Liver (tissue), 3 donors: ENCODE data around the gene DDX50.
A peak's percentile ranks its signal among the peaks of the same experiment; 100 is the strongest.

Source experiments
- EGR1 ChIP-seq, 2 donors: IDR thresholded peaks; 2 replicates each; pipeline ENCODE4 v1.6.1; 2016 to 2018; ENCODE audit warnings: antibody characterized with exemption in 2 of 2, low read depth in 2 of 2
- GABPA ChIP-seq, 2 donors: IDR thresholded peaks in 1 of 2; conservative IDR thresholded peaks in 1 of 2; 2 replicates each; pipeline ENCODE4 v1.6.1; 2016; ENCODE audit warnings: antibody characterized with exemption in 2 of 2, mild to moderate bottlenecking in 1 of 2, moderate library complexity in 1 of 2
- HNF4A ChIP-seq, 2 donors: conservative IDR thresholded peaks; 2 replicates each; pipeline ENCODE4 v1.6.1; 2016; ENCODE audit warnings: antibody characterized with exemption in 2 of 2, mild to moderate bottlenecking in 2 of 2
- JUND ChIP-seq, 2 donors: IDR thresholded peaks; 2 replicates each; pipeline ENCODE4 v1.6.1; 2016; ENCODE audit warnings: antibody characterized with exemption in 2 of 2
- RAD21 ChIP-seq, 2 donors: IDR thresholded peaks; 2 replicates each; pipeline ENCODE4 v1.6.1; 2016; ENCODE audit warnings: antibody characterized with exemption in 2 of 2, mild to moderate bottlenecking in 2 of 2
- RXRA ChIP-seq, 2 donors: IDR thresholded peaks; 2 replicates each; pipeline ENCODE4 v1.6.1; 2017 to 2018; ENCODE audit warnings: antibody characterized with exemption in 2 of 2, mild to moderate bottlenecking in 1 of 2
- SP1 ChIP-seq: IDR thresholded peaks from 2 replicates; pipeline ENCODE4 v1.6.1; 2018; ENCODE audit warnings: antibody characterized with exemption, mild to moderate bottlenecking
- TAF1 ChIP-seq: conservative IDR thresholded peaks from 2 replicates; pipeline ENCODE4 v1.6.1; 2016; ENCODE audit warnings: antibody characterized with exemption, mild to moderate bottlenecking
- TF ChIP-seq, protein P1 (sequence below): fragments of 150-350 bp; IDR thresholded peaks from 2 replicates; pipeline ENCODE4 v1.5.1; 2017; ENCODE audit warnings: improper control_type of control experiment, low read depth, low read length; ENCODE audit not compliant: missing input control
- TF ChIP-seq, protein P2 (sequence below): IDR thresholded peaks from 2 replicates; pipeline ENCODE4 v1.6.1; 2016; ENCODE audit warnings: antibody characterized with exemption
- TF ChIP-seq, protein P3 (sequence below): IDR thresholded peaks from 2 replicates; pipeline ENCODE4 v1.6.1; 2016; ENCODE audit warnings: antibody characterized with exemption
- TF ChIP-seq, protein P4 (sequence below): IDR thresholded peaks from 2 replicates; pipeline ENCODE4 v1.6.1; 2016; ENCODE audit warnings: antibody characterized with exemption, mild to moderate bottlenecking
- TF ChIP-seq, protein P5 (sequence below): IDR thresholded peaks from 2 replicates; pipeline ENCODE4 v1.6.1; 2016; ENCODE audit warnings: antibody characterized with exemption
- donor health status: healthy.
- donor health status: healthy.

DNA sequence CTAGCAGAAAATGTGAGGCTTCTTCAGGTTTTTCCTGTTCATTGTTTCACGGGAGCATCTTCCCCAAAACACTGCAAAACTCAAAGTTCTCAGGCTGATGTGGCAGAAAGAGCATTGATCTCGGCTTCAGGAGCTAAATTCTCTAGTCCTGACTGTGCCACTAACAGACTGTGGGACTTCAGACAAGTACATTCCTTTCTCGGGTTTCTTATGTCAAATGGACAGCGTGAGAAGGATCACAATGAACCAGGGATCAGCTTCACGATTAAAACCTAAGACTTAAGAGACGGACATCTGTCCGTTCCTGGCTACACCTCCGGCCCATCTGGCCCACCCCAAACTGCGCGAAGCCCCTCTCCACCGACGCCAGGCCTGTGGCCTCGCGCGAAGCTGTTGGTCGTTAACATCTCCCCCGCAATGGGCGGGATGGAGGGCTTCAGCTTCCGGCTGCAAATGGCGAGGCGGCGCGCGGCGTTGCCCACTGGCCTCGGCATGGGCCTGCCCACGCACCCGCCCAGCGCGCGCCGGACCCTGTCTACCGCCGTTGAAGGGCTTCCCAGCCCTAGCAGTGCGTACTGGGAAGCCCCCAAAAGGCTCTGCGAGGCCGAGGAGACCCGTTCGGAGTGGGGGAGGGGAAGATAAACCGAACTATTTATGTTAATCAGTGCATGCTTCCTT is 549 bp upstream of the DDX50 start:
- TF ChIP-seq, protein P1, sequence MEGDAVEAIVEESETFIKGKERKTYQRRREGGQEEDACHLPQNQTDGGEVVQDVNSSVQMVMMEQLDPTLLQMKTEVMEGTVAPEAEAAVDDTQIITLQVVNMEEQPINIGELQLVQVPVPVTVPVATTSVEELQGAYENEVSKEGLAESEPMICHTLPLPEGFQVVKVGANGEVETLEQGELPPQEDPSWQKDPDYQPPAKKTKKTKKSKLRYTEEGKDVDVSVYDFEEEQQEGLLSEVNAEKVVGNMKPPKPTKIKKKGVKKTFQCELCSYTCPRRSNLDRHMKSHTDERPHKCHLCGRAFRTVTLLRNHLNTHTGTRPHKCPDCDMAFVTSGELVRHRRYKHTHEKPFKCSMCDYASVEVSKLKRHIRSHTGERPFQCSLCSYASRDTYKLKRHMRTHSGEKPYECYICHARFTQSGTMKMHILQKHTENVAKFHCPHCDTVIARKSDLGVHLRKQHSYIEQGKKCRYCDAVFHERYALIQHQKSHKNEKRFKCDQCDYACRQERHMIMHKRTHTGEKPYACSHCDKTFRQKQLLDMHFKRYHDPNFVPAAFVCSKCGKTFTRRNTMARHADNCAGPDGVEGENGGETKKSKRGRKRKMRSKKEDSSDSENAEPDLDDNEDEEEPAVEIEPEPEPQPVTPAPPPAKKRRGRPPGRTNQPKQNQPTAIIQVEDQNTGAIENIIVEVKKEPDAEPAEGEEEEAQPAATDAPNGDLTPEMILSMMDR: no peak
- TF ChIP-seq JUND (IDR thresholded peaks at IDR 0.05) (no peak), TAF1 (peak; percentile 95), GABPA (IDR thresholded peaks at IDR 0.05 in 1 of 2, conservative IDR thresholded peaks at IDR 0.05 in 1 of 2) (no peak), EGR1 (IDR thresholded peaks at IDR 0.05; ENCODE audit: low read depth in 2 of 2) (no peak), RAD21 (IDR thresholded peaks at IDR 0.05) (no peak), HNF4A (conservative IDR thresholded peaks at IDR 0.05) (no peak), RXRA (IDR thresholded peaks at IDR 0.05) (no peak), SP1 (no peak)
- TF ChIP-seq, protein P2, sequence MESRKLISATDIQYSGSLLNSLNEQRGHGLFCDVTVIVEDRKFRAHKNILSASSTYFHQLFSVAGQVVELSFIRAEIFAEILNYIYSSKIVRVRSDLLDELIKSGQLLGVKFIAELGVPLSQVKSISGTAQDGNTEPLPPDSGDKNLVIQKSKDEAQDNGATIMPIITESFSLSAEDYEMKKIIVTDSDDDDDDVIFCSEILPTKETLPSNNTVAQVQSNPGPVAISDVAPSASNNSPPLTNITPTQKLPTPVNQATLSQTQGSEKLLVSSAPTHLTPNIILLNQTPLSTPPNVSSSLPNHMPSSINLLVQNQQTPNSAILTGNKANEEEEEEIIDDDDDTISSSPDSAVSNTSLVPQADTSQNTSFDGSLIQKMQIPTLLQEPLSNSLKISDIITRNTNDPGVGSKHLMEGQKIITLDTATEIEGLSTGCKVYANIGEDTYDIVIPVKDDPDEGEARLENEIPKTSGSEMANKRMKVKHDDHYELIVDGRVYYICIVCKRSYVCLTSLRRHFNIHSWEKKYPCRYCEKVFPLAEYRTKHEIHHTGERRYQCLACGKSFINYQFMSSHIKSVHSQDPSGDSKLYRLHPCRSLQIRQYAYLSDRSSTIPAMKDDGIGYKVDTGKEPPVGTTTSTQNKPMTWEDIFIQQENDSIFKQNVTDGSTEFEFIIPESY: no peak
- TF ChIP-seq, protein P3, sequence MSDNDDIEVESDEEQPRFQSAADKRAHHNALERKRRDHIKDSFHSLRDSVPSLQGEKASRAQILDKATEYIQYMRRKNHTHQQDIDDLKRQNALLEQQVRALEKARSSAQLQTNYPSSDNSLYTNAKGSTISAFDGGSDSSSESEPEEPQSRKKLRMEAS: no peak
- TF ChIP-seq, protein P4, sequence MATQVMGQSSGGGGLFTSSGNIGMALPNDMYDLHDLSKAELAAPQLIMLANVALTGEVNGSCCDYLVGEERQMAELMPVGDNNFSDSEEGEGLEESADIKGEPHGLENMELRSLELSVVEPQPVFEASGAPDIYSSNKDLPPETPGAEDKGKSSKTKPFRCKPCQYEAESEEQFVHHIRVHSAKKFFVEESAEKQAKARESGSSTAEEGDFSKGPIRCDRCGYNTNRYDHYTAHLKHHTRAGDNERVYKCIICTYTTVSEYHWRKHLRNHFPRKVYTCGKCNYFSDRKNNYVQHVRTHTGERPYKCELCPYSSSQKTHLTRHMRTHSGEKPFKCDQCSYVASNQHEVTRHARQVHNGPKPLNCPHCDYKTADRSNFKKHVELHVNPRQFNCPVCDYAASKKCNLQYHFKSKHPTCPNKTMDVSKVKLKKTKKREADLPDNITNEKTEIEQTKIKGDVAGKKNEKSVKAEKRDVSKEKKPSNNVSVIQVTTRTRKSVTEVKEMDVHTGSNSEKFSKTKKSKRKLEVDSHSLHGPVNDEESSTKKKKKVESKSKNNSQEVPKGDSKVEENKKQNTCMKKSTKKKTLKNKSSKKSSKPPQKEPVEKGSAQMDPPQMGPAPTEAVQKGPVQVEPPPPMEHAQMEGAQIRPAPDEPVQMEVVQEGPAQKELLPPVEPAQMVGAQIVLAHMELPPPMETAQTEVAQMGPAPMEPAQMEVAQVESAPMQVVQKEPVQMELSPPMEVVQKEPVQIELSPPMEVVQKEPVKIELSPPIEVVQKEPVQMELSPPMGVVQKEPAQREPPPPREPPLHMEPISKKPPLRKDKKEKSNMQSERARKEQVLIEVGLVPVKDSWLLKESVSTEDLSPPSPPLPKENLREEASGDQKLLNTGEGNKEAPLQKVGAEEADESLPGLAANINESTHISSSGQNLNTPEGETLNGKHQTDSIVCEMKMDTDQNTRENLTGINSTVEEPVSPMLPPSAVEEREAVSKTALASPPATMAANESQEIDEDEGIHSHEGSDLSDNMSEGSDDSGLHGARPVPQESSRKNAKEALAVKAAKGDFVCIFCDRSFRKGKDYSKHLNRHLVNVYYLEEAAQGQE: peak; percentile 91
- TF ChIP-seq, protein P5, sequence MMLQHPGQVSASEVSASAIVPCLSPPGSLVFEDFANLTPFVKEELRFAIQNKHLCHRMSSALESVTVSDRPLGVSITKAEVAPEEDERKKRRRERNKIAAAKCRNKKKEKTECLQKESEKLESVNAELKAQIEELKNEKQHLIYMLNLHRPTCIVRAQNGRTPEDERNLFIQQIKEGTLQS: no peak
